Thyroid gland (tissue), 4 donors: Measurements from ENCODE around the gene ZNRF1.
A peak's percentile ranks its signal among the peaks of the same experiment; 100 is the strongest.

Experiments used
- CTCF ChIP-seq, 6 experiments: fragments of 200-600 bp in 3 of 6; fragments of 450-650 bp in 3 of 6; sonication (generic) in 3 of 6; IDR thresholded peaks; one replicate each; pipeline ENCODE4 v1.5.1; 2016 to 2019; ENCODE audit warnings: antibody characterized with exemption in 6 of 6, mild to moderate bottlenecking in 2 of 6, inconsistent platforms in 1 of 6, moderate library complexity in 1 of 6
- POLR2A ChIP-seq, 2 donors: fragments of 450-650 bp; IDR thresholded peaks; one replicate each; pipeline ENCODE4 v1.6.1; 2017; ENCODE audit warnings: antibody characterized with exemption in 2 of 2, mild to moderate bottlenecking in 2 of 2, moderate library complexity in 1 of 2

DNA sequence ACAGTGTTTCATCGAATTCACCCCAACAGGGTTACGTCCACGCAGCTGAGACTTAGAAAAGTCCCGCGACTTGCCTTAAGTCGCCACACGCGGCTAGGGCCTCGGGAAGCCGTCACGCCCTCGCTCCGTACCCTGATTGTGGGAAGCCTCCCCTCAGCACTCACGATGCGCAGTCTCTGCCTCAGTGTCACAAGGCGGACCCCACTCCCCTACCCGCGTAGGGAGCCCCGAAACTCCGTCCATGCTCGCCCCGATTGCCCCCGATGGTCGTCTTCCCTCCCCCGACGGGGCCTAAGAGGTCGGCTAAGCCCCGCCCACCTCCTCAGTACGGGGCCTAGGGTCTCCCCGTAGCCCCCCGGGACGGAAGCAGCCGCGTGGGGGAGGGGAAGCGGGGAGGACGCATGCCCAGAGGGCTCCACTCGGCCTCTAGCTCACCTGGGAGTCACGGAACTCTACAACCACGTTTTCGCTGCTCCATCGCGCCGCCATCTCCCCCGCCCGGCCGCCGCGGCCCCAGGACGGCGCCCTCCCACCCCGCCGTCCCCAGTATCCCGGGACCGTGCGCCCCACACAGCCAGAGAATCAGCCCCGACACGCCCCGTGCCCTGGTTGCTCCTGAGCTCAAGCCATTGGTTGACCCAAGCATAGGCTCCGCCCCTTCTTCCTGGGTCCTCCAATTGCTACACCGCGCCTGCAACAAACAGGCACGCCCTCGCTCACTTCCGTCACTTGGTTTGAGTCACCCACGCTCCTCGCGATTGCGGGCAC is 14.1 kb upstream of the ZNRF1 start, which contains the start of gene WDR59:
- TF ChIP-seq CTCF (IDR thresholded peaks at IDR 0.05) (no peak), POLR2A (IDR thresholded peaks at IDR 0.05) (peak in 1 of 2 donors; percentile 69)
